NB4 (cell line): ENCODE data around the gene LRMDA.

ENCODE experiments used
- CTCF ChIP-seq: IDR thresholded peaks from one replicate; pipeline ENCODE4 v1.5.1; 2012; ENCODE audit warnings: low read depth, low read length
- POLR2A ChIP-seq: IDR thresholded peaks from 2 replicates; pipeline ENCODE4 v1.6.1; 2011; ENCODE audit warnings: mild to moderate bottlenecking; ENCODE audit not compliant: insufficient read length; ENCODE audit errors: extremely low read depth

- no peak for TF ChIP-seq POLR2A
- no peak for TF ChIP-seq CTCF
Measured at GRCh38 chr10:75582102-75582501, 150.7 kb downstream of the LRMDA start.
